Activated naive CD8-positive, alpha-beta T cell treated with anti-CD3 and anti-CD28 coated beads, Interleukin-2, amount 10 ng/mL, durations not matched to agents 7 days and 5 days (primary cell): ENCODE results near the gene SERINC3. TPM values are rescaled to one million over a fixed set of nuclear protein-coding genes. Genes with fewer than 3 reads are reported as not detected.
"Not testable (repeated sequence)": the region's sequence is repeated elsewhere in the genome, so short reads cannot be mapped to it uniquely, and the experiment has no call there.

Experiments
- ATAC-seq: fragments of 150-1000 bp; cut with Tn5 transposase; one replicate; pipeline ENCODE4 v1.10.0; 2021; ENCODE audit warnings: low read depth, moderate library complexity
- POLR2A ChIA-PET: fragments of 350-600 bp; sonication (Branson Sonifier 250); formaldehyde crosslinking; loops from one replicate; lab custom pipeline; 2021; ENCODE audit warnings: antibody characterized with exemption; lab: Charles Lee
- DNase-seq: peaks from one replicate; pipeline ENCODE4 v3.0.0; 2021
- H3K27ac Mint-ChIP-seq: one replicate; pipeline ENCODE4 v1.8.0; 2022; ENCODE audit warnings: mild to moderate bottlenecking, mixed read lengths
- H3K27me3 Mint-ChIP-seq: one replicate; pipeline ENCODE4 v1.8.0; 2022; ENCODE audit warnings: mild to moderate bottlenecking, moderate library complexity, mixed read lengths
- H3K36me3 Mint-ChIP-seq: one replicate; pipeline ENCODE4 v1.8.0; 2021; ENCODE audit warnings: mild to moderate bottlenecking, mixed read lengths
- H3K4me1 Mint-ChIP-seq: one replicate; pipeline ENCODE4 v1.8.0; 2021; ENCODE audit warnings: mixed read lengths
- H3K4me3 Mint-ChIP-seq: one replicate; pipeline ENCODE4 v1.8.0; 2022; ENCODE audit warnings: mild to moderate bottlenecking, moderate library complexity, mixed read lengths
- H3K9me3 Mint-ChIP-seq: one replicate; pipeline ENCODE4 v1.8.0; 2021; ENCODE audit warnings: mixed read lengths
- total RNA-seq, 2 experiments: library from RNA; stranded (reverse); gene quantifications; one replicate each; pipeline ENCODE4 v1.2.3, GENCODE V29; 2021

Gene SERINC3
- total RNA-seq, result 10 to 100 TPM; 71.5 to 72.7 TPM

GRCh38 chr20:44521484-44522481 is at the start of gene SERINC3:
TSS of gene SERINC3 (minus strand) at chr20:44522070. CDS start at chr20:44521951, 119 bp downstream.
- H3K27me3 Mint-ChIP-seq, result no peaks in the 10 kb centered on the region
- peak within 1 kb of the TSS; percentile 88 for H3K27ac Mint-ChIP-seq
- DNase-seq (peak; percentile 98), ATAC-seq (peak; percentile 99)
- H3K9me3 Mint-ChIP-seq, result no peaks in the 10 kb centered on the region
- peak within 1 kb of the TSS; percentile 84 for H3K4me3 Mint-ChIP-seq
- POLR2A ChIA-PET, result interaction anchor here (0.5 to 2.6 kb wide), 4 partner anchors 8 to 121 kb away, joined by 3 to 14 read pairs (median 6); partner anchors contain the start of gene TTPAL
- H3K36me3 Mint-ChIP-seq, result peaks cover 4% of the 10 kb centered on the region
- peaks cover 24% of the 10 kb centered on the region for H3K4me1 Mint-ChIP-seq

- Mint-ChIP-seq H3K4me1 (peaks cover 10% of the 10 kb centered on the region), H3K9me3 (no peaks in the 10 kb centered on the region), H3K27ac (peak overlapping the region; percentile 73), H3K36me3 (no peaks in the 10 kb centered on the region), H3K27me3 (no peaks in the 10 kb centered on the region), H3K4me3 (no peak overlapping the region)
- POLR2A ChIA-PET, result no interaction called here
- peak; percentile 87 for ATAC-seq
- no peak for DNase-seq
These were observed 49.6 kb upstream of the SERINC3 start for GRCh38 chr20:44571362-44571988.

GRCh38 chr20:44570367-44570766 is 48.5 kb upstream of the SERINC3 start:
- Mint-ChIP-seq H3K27ac (no peak overlapping the region), H3K4me3 (no peak overlapping the region), H3K36me3 (no peaks in the 10 kb centered on the region), H3K9me3 (no peaks in the 10 kb centered on the region), H3K4me1 (peaks cover 7% of the 10 kb centered on the region), H3K27me3 (no peaks in the 10 kb centered on the region)
- POLR2A ChIA-PET, result no interaction called here
- ATAC-seq (no peak), DNase-seq (no peak)

GRCh38 chr20:44566811-44567210 is 44.9 kb upstream of the SERINC3 start:
- ATAC-seq (no peak), DNase-seq (no peak)
- H3K36me3 Mint-ChIP-seq, result no peaks in the 10 kb centered on the region
- POLR2A ChIA-PET, result no interaction called here
- no peak overlapping the region for H3K27ac Mint-ChIP-seq
- no peaks in the 10 kb centered on the region for H3K9me3 Mint-ChIP-seq
- H3K27me3 Mint-ChIP-seq, result peaks cover 3% of the 10 kb centered on the region
- H3K4me1 Mint-ChIP-seq, result peaks cover 7% of the 10 kb centered on the region
- H3K4me3 Mint-ChIP-seq, result no peak overlapping the region

GRCh38 chr20:44566018-44566417 is 44.1 kb upstream of the SERINC3 start:
- Mint-ChIP-seq H3K9me3 (no peaks in the 10 kb centered on the region), H3K36me3 (no peaks in the 10 kb centered on the region), H3K4me1 (peaks cover 2% of the 10 kb centered on the region), H3K4me3 (no peak overlapping the region), H3K27me3 (peaks cover 3% of the 10 kb centered on the region), H3K27ac (no peak overlapping the region)
- ATAC-seq (no peak), DNase-seq (no peak)
- POLR2A ChIA-PET, result no interaction called here

GRCh38 chr20:44561876-44562275 is 40.0 kb upstream of the SERINC3 start:
- ATAC-seq, result no peak
- POLR2A ChIA-PET, result no interaction called here

GRCh38 chr20:44560818-44561217 is 38.9 kb upstream of the SERINC3 start:
- POLR2A ChIA-PET, ATAC-seq, H3K4me3 Mint-ChIP-seq, H3K4me1 Mint-ChIP-seq, H3K27ac Mint-ChIP-seq, H3K9me3 Mint-ChIP-seq, H3K36me3 Mint-ChIP-seq, H3K27me3 Mint-ChIP-seq, DNase-seq: not testable (repeated sequence)

More at GRCh38 chr20:44561876-44562275, 40.0 kb upstream of the SERINC3 start:
- H3K4me1 Mint-ChIP-seq, result no peaks in the 10 kb centered on the region
- H3K4me3 Mint-ChIP-seq, result no peak overlapping the region
- DNase-seq, result no peak
- peaks cover 10% of the 10 kb centered on the region for H3K27me3 Mint-ChIP-seq
- no peaks in the 10 kb centered on the region for H3K9me3 Mint-ChIP-seq
- H3K36me3 Mint-ChIP-seq, result no peaks in the 10 kb centered on the region
- no peak overlapping the region for H3K27ac Mint-ChIP-seq

- H3K4me3 Mint-ChIP-seq, result no peak overlapping the region
- POLR2A ChIA-PET, result no interaction called here
- no peaks in the 10 kb centered on the region for H3K9me3 Mint-ChIP-seq
- DNase-seq, result no peak
- ATAC-seq, result no peak
- H3K4me1 Mint-ChIP-seq, result no peaks in the 10 kb centered on the region
- no peaks in the 10 kb centered on the region for H3K36me3 Mint-ChIP-seq
- peaks cover 10% of the 10 kb centered on the region for H3K27me3 Mint-ChIP-seq
- H3K27ac Mint-ChIP-seq, result no peak overlapping the region
These were observed 38.4 kb upstream of the SERINC3 start for GRCh38 chr20:44560229-44560628.

- POLR2A ChIA-PET, result no interaction called here
- ATAC-seq, result no peak
- Mint-ChIP-seq H3K27ac (no peak overlapping the region), H3K27me3 (peaks cover 10% of the 10 kb centered on the region), H3K4me1 (no peaks in the 10 kb centered on the region), H3K9me3 (no peaks in the 10 kb centered on the region), H3K36me3 (no peaks in the 10 kb centered on the region), H3K4me3 (no peak overlapping the region)
- no peak for DNase-seq
These were observed 37.4 kb upstream of the SERINC3 start for GRCh38 chr20:44559302-44559701.

- Mint-ChIP-seq H3K9me3 (no peaks in the 10 kb centered on the region), H3K36me3 (peaks cover 2% of the 10 kb centered on the region), H3K4me1 (peaks cover 4% of the 10 kb centered on the region), H3K27ac (no peak overlapping the region), H3K4me3 (no peak overlapping the region), H3K27me3 (peaks cover under 1% of the 10 kb centered on the region)
- ATAC-seq (no peak), DNase-seq (no peak)
- POLR2A ChIA-PET, result interaction anchor here (0.5 kb wide), 1 partner anchor 9 kb away, joined by 3 read pairs; no protein-coding TSS in a partner anchor
These were observed 31.4 kb upstream of the SERINC3 start for GRCh38 chr20:44552950-44553908.

GRCh38 chr20:44552568-44552949 is 30.7 kb upstream of the SERINC3 start:
- no peak overlapping the region for H3K27ac Mint-ChIP-seq
- ATAC-seq, result no peak

GRCh38 chr20:44552050-44552449 is 30.2 kb upstream of the SERINC3 start:
- DNase-seq (no peak), ATAC-seq (no peak)
- peaks cover 4% of the 10 kb centered on the region for H3K4me1 Mint-ChIP-seq
- H3K27ac Mint-ChIP-seq, result no peak overlapping the region
- H3K9me3 Mint-ChIP-seq, result no peaks in the 10 kb centered on the region
- peaks cover 3% of the 10 kb centered on the region for H3K27me3 Mint-ChIP-seq
- no peak overlapping the region for H3K4me3 Mint-ChIP-seq
- H3K36me3 Mint-ChIP-seq, result peaks cover 2% of the 10 kb centered on the region
- POLR2A ChIA-PET, result no interaction called here

More at GRCh38 chr20:44552568-44552949, 30.7 kb upstream of the SERINC3 start:
- Mint-ChIP-seq H3K4me3 (no peak overlapping the region), H3K36me3 (peaks cover 2% of the 10 kb centered on the region), H3K4me1 (peaks cover 4% of the 10 kb centered on the region), H3K9me3 (no peaks in the 10 kb centered on the region), H3K27me3 (no peaks in the 10 kb centered on the region)
- DNase-seq, result no peak
- POLR2A ChIA-PET, result no interaction called here

GRCh38 chr20:44549123-44549522 is 27.3 kb upstream of the SERINC3 start:
- H3K4me1 Mint-ChIP-seq, result peaks cover 4% of the 10 kb centered on the region
- ATAC-seq (no peak), DNase-seq (no peak)
- H3K9me3 Mint-ChIP-seq, result no peaks in the 10 kb centered on the region
- no peak overlapping the region for H3K27ac Mint-ChIP-seq
- H3K4me3 Mint-ChIP-seq, result no peak overlapping the region
- POLR2A ChIA-PET, result no interaction called here
- H3K27me3 Mint-ChIP-seq, result peaks cover 3% of the 10 kb centered on the region
- H3K36me3 Mint-ChIP-seq, result peaks cover 2% of the 10 kb centered on the region
